DND-41 (cell line): Measurements from ENCODE around the gene CNN3.

Experiments used
- EZH2 ChIP-seq: IDR thresholded peaks from 3 replicates; pipeline ENCODE4 v1.6.1; 2012; ENCODE audit warnings: borderline replicate concordance, low read depth, mild to moderate bottlenecking, moderate library complexity, low read length, inconsistent platforms; ENCODE audit not compliant: severe bottlenecking
- TF ChIP-seq, protein P1 (sequence below): IDR thresholded peaks from 2 replicates; pipeline ENCODE4 v1.5.1; 2012; ENCODE audit warnings: borderline replicate concordance, low read length, moderate library complexity, mild to moderate bottlenecking; ENCODE audit not compliant: poor library complexity, severe bottlenecking; ENCODE audit errors: extremely low read depth

DNA sequence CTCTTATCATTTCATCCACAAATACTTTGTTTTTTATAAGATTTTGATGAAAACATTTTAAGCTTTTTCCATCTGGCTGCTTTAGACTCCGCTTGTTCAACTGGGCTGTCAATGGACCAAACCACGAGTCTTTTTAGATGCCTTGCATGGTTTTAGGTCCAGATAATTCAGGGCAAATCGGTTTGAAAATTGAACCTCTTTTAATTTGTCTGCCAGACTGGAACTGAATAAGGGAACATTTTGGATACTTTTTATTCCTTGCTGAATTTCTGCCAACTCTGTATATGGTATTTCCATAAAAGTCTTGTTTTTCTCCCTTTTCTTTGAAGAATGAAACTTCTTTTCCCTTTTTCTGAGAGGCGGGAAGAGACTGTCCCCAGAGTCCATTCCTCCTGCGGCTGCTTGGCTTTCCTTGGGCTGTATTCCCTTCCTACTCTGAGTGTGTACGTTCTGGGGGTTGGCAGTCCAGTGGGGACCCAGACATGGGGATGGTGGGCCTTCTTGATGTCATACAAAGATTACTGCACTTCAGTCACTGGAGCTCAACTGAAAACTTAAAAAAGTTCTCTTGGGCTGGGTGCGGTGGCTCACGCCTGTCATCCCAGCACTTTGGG, 46.5 kb upstream of the CNN3 start:
- TF ChIP-seq, protein P1, sequence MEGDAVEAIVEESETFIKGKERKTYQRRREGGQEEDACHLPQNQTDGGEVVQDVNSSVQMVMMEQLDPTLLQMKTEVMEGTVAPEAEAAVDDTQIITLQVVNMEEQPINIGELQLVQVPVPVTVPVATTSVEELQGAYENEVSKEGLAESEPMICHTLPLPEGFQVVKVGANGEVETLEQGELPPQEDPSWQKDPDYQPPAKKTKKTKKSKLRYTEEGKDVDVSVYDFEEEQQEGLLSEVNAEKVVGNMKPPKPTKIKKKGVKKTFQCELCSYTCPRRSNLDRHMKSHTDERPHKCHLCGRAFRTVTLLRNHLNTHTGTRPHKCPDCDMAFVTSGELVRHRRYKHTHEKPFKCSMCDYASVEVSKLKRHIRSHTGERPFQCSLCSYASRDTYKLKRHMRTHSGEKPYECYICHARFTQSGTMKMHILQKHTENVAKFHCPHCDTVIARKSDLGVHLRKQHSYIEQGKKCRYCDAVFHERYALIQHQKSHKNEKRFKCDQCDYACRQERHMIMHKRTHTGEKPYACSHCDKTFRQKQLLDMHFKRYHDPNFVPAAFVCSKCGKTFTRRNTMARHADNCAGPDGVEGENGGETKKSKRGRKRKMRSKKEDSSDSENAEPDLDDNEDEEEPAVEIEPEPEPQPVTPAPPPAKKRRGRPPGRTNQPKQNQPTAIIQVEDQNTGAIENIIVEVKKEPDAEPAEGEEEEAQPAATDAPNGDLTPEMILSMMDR, result no peak
- no peak for TF ChIP-seq EZH2
